OCI-LY7 (cell line): ENCODE data around the gene CEACAM7. TPM values are rescaled to one million over a fixed set of nuclear protein-coding genes. Genes with fewer than 3 reads are reported as not detected.

ENCODE experiments used
- BruUV-seq: library from RNA; stranded (reverse); fragments of 400-500 nt; replicated peaks from 2 replicates; lab custom pipeline; 2021; lab: Mats Ljungman, UMichigan
- CTCF ChIA-PET: fragments of 300-600 bp; sonication (Branson Sonifier 250); formaldehyde crosslinking; loops from one replicate; lab custom pipeline; 2022; ENCODE audit warnings: antibody characterized with exemption; ENCODE audit not compliant: unreplicated experiment; lab: Charles Lee
- POLR2A ChIA-PET: fragments of 300-600 bp; sonication (Branson Sonifier 250); formaldehyde crosslinking; loops from one replicate; lab custom pipeline; 2022; ENCODE audit warnings: antibody characterized with exemption; lab: Charles Lee
- DNase-seq: peaks from one replicate; pipeline ENCODE4 v3.0.0-alpha.2; 2015; ENCODE audit warnings: low spot score
- H2AFZ ChIP-seq: fragments of 200-600 bp; sonication (generic), shearing (Covaris generic); 2 replicates; pipeline ENCODE4 v1.6.1; 2014; ENCODE audit warnings: mild to moderate bottlenecking, antibody characterized with exemption, low read length, moderate library complexity
- H3K27ac ChIP-seq: fragments of 200-600 bp; sonication (generic); 2 replicates; pipeline ENCODE4 v1.5.1; 2014; ENCODE audit warnings: mixed run types, low read depth, mild to moderate bottlenecking, moderate library complexity, low read length, inconsistent platforms; ENCODE audit not compliant: poor library complexity, severe bottlenecking
- H3K36me3 ChIP-seq: fragments of 200-600 bp; sonication (generic); 2 replicates; pipeline ENCODE4 v1.6.1; 2014; ENCODE audit warnings: mild to moderate bottlenecking, antibody characterized with exemption, low read length, moderate library complexity, mixed read lengths; ENCODE audit not compliant: insufficient read depth
- H3K4me1 ChIP-seq: fragments of 200-600 bp; sonication (generic); 2 replicates; pipeline ENCODE4 v1.5.1; 2014; ENCODE audit warnings: mild to moderate bottlenecking, low read length; ENCODE audit not compliant: insufficient read depth, poor library complexity, severe bottlenecking
- H3K4me2 ChIP-seq: fragments of 200-600 bp; sonication (generic); 2 replicates; pipeline ENCODE4 v1.6.1; 2014; ENCODE audit warnings: mild to moderate bottlenecking, low read length
- H3K4me3 ChIP-seq: fragments of 200-600 bp; sonication (generic); 2 replicates; pipeline ENCODE4 v1.5.1; 2014; ENCODE audit warnings: mild to moderate bottlenecking, low read depth, low read length; ENCODE audit not compliant: poor library complexity, severe bottlenecking
- H3K79me2 ChIP-seq: fragments of 200-600 bp; sonication (generic); 2 replicates; pipeline ENCODE4 v1.6.1; 2016; ENCODE audit warnings: low read depth, mild to moderate bottlenecking, low read length, moderate library complexity, mixed read lengths; ENCODE audit not compliant: insufficient read depth
- H3K9me2 ChIP-seq: fragments of 200-600 bp; sonication (generic); 2 replicates; pipeline ENCODE4 v1.6.1; 2016; ENCODE audit warnings: mild to moderate bottlenecking, low read length, mixed read lengths; ENCODE audit not compliant: insufficient read depth
- H3K9me3 ChIP-seq: fragments of 200-600 bp; sonication (generic); 2 replicates; pipeline ENCODE4 v1.6.1; 2014; ENCODE audit warnings: mild to moderate bottlenecking, mixed run types, low read length, mixed read lengths
- H4K20me1 ChIP-seq: fragments of 200-600 bp; sonication (generic); 2 replicates; pipeline ENCODE4 v1.6.1; 2014; ENCODE audit warnings: mild to moderate bottlenecking, antibody characterized with exemption, low read length, moderate library complexity, mixed read lengths; ENCODE audit not compliant: insufficient read depth
- EZH2phosphoT487 ChIP-seq: fragments of 200-600 bp; sonication (generic); IDR thresholded peaks from 2 replicates; pipeline ENCODE4 v1.6.1; 2018; ENCODE audit warnings: low read depth, borderline replicate concordance, mild to moderate bottlenecking, mixed run types, antibody characterized with exemption, low read length, moderate library complexity, mixed read lengths
- intact Hi-C: fragments of 100-400 bp; cut with micrococcal nuclease; formaldehyde crosslinking; loops from one replicate; pipeline ENCODE4 v1.10.0; 2022; ENCODE audit not compliant: unreplicated experiment
- total RNA-seq, 2 experiments: library from RNA; depleted of rRNA in 1 of 2; stranded (reverse); fragments of >200 nt in 1 of 2; shearing (Covaris generic) in 1 of 2; gene quantifications; 2 replicates each; pipeline ENCODE4 v1.2.3, GENCODE V29; 2014 to 2022
- TF ChIP-seq, protein P1 (sequence below): fragments of 200-600 bp; sonication (generic); conservative IDR thresholded peaks from 2 replicates; pipeline ENCODE4 v1.5.1; 2014; ENCODE audit warnings: mild to moderate bottlenecking, antibody characterized with exemption, low read length, moderate library complexity, mixed read lengths

Gene CEACAM7
- total RNA-seq, 2 experiments from 2014 or later, result not detected

GRCh38 chr19:41706741-41707501 is 18.9 kb upstream of the CEACAM7 start:
- Histone ChIP-seq H4K20me1 (no peaks in the 10 kb centered on the region; the same call in 1 of the 2 replicates), H3K4me2 (peak overlapping the region; percentile 62), H3K9me3 (no peaks in the 10 kb centered on the region), H3K36me3 (no peaks in the 10 kb centered on the region), H3K27ac (no peak overlapping the region), H3K4me3 (peak overlapping the region; percentile 45), H2AFZ (no peak overlapping the region), H3K4me1 (no peaks in the 10 kb centered on the region), H3K79me2 (no peaks in the 10 kb centered on the region), H3K9me2 (no peaks in the 10 kb centered on the region)
- DNase-seq, result peak; percentile 76
- ChIA-PET CTCF (interaction anchor here (0.6 to 1.1 kb wide), 2 partner anchors 16 to 157 kb away, joined by 3 read pairs; no protein-coding TSS in a partner anchor), POLR2A (no interaction called here)
- TF ChIP-seq, protein P1, sequence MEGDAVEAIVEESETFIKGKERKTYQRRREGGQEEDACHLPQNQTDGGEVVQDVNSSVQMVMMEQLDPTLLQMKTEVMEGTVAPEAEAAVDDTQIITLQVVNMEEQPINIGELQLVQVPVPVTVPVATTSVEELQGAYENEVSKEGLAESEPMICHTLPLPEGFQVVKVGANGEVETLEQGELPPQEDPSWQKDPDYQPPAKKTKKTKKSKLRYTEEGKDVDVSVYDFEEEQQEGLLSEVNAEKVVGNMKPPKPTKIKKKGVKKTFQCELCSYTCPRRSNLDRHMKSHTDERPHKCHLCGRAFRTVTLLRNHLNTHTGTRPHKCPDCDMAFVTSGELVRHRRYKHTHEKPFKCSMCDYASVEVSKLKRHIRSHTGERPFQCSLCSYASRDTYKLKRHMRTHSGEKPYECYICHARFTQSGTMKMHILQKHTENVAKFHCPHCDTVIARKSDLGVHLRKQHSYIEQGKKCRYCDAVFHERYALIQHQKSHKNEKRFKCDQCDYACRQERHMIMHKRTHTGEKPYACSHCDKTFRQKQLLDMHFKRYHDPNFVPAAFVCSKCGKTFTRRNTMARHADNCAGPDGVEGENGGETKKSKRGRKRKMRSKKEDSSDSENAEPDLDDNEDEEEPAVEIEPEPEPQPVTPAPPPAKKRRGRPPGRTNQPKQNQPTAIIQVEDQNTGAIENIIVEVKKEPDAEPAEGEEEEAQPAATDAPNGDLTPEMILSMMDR, result peak; percentile 100
- TF ChIP-seq EZH2phosphoT487, result no peak
- intact Hi-C loops, result loop anchor here (1.0 kb wide), 2 partner anchors 39 to 114 kb away; no protein-coding TSS in a partner anchor
- BruUV-seq, result no TSS peak

DNA sequence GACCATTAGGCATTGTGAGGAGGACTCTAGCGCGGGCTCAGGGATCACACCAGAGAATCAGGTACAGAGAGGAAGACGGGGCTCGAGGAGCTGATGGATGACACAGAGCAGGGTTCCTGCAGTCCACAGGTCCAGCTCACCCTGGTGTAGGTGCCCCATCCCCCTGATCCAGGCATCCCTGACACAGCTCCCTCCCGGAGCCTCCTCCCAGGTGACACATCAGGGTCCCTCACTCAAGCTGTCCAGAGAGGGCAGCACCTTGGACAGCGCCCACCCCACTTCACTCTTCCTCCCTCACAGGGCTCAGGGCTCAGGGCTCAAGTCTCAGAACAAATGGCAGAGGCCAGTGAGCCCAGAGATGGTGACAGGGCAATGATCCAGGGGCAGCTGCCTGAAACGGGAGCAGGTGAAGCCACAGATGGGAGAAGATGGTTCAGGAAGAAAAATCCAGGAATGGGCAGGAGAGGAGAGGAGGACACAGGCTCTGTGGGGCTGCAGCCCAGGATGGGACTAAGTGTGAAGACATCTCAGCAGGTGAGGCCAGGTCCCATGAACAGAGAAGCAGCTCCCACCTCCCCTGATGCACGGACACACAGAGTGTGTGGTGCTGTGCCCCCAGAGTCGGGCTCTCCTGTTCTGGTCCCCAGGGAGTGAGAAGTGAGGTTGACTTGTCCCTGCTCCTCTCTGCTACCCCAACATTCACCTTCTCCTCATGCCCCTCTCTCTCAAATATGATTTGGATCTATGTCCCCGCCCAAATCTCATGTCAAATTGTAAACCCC is 17.5 kb upstream of the CEACAM7 start:
- H3K79me2 ChIP-seq, result no peaks in the 10 kb centered on the region
- ChIA-PET CTCF (interaction anchor here (0.9 kb wide), 1 partner anchor 11 kb away, joined by 3 read pairs; no protein-coding TSS in a partner anchor), POLR2A (no interaction called here)
- no peak overlapping the region for H3K4me3 ChIP-seq
- no peak overlapping the region for H2AFZ ChIP-seq
- H3K36me3 ChIP-seq, result no peaks in the 10 kb centered on the region
- peak; percentile 13 for DNase-seq
- no peaks in the 10 kb centered on the region for H3K9me2 ChIP-seq
- intact Hi-C loops, result loop anchor here (1.0 kb wide), 2 partner anchors 41 to 116 kb away; no protein-coding TSS in a partner anchor
- no peak for TF ChIP-seq EZH2phosphoT487
- TF ChIP-seq, protein P1, result no peak
- H3K4me1 ChIP-seq, result no peaks in the 10 kb centered on the region
- no peaks in the 10 kb centered on the region; the same call in 1 of the 2 replicates for H4K20me1 ChIP-seq
- BruUV-seq, result no TSS peak
- H3K27ac ChIP-seq, result no peak overlapping the region
- no peak overlapping the region for H3K4me2 ChIP-seq
- no peaks in the 10 kb centered on the region for H3K9me3 ChIP-seq
